GM04503 (cell line): ENCODE data around the gene IL36RN.
"Not testable (repeated sequence)": the region's sequence is repeated elsewhere in the genome, so short reads cannot be mapped to it uniquely, and the experiment has no call there.

Source experiments
- DNase-seq: peaks from one replicate; pipeline ENCODE4 v3.0.0-alpha.2; 2012; ENCODE audit warnings: low read depth

Gene IL36RN

GRCh38 chr2:113075030-113075429 is 16.0 kb downstream of the IL36RN start:
- DNase-seq, result no peak

DNA sequence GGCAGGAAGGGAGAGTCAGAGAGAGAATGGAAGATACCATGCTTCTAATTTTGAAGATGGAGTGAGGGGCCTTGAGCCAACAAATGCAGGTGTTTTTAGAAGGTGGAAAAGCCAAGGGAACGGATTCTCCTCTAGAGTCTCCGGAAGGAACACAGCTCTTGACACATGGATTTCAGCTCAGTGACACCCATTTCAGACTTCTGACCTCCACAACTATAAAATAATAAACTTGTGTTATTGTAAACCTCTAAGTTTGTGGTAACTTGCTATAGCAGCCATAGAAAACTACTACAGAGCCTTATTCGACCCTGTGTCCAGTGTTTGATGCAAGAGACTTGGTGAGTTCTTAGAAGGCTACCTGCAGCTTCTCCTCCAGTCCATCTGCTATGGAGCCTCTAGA is 16.6 kb downstream of the IL36RN start:
- DNase-seq, result no peak

DNA sequence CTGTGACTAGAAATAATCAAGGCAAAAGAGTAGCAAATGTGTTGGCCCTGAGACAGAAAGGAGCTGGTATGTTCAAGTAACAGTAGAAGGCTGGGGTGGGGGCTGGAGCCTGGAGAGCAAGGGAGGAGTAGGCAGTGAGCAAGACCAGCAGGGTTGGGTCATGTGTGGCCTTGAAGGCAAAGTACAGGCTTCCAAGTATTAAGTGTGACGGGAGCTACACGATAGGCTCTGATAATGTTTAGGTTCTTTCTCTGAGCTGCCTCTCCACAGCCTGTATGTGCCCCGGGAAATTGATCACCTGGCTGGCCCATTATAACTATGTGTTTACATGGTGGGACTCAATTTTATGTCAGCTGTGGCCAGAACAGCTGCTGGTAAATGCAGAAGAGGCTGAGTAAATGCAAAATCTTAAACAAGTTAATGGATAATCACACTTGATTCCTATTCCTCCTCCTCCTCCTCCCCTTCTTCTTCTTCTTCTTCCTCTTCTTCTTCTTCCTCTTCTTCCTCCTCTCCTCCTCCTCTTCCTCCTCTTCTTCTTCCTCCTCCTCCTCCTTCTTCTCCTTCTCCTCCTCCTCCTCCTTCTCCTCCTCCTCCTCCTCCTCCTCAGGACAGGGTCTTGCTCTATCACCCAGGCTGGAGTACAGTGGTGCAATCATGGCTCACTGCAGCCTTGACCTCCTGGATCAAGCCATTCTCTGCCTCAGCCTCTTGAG is 18.1 kb downstream of the IL36RN start:
- no peak for DNase-seq

- no peak for DNase-seq
Observed at GRCh38 chr2:113077921-113078320, 18.9 kb downstream of the IL36RN start.

GRCh38 chr2:113078350-113078839 is 19.4 kb downstream of the IL36RN start:
- no peak for DNase-seq

DNA sequence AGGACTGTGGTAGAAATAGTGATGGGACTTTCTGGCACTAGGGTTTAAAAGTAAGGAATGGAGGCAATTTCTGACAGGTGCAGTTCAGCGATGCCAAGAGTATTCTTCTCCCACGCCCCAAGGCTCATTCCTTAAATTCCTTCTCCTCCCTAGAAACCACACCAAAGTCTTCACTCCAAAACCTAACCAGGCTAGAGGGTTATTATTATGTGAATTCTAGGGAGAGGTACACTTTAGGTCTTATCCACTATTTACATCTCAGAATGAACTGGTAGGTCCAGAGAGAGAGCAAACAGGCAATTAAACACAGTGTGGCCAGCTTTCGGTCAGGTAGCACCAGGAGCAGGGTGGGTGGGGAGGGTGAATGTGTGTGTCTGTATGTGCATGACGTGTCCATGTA is 20.1 kb downstream of the IL36RN start:
- no peak for DNase-seq

DNA sequence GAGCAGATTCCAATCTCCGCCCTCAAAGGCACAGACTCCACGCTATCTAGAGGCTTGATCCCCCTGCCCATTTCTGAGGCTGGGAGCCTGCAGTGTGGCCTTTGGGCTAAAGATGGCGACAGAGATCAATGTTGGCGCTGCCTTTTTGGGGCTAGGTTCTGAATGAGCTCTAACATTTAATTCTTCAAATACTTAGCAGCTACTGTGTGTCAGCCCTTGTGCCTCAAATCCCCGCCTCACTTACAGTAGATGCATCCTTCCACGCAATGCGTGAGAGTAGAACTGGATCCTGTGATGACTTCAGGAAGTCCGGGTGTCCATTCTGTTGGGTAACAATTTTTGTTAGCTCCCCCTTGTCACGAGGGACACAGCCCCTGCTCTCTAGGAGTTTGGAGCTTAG is 21.1 kb downstream of the IL36RN start:
- DNase-seq, result no peak

GRCh38 chr2:113081488-113082210 is 22.7 kb downstream of the IL36RN start:
- no peak for DNase-seq

- DNase-seq, result no peak
Observed at GRCh38 chr2:113083296-113083695, 24.3 kb downstream of the IL36RN start.

DNA sequence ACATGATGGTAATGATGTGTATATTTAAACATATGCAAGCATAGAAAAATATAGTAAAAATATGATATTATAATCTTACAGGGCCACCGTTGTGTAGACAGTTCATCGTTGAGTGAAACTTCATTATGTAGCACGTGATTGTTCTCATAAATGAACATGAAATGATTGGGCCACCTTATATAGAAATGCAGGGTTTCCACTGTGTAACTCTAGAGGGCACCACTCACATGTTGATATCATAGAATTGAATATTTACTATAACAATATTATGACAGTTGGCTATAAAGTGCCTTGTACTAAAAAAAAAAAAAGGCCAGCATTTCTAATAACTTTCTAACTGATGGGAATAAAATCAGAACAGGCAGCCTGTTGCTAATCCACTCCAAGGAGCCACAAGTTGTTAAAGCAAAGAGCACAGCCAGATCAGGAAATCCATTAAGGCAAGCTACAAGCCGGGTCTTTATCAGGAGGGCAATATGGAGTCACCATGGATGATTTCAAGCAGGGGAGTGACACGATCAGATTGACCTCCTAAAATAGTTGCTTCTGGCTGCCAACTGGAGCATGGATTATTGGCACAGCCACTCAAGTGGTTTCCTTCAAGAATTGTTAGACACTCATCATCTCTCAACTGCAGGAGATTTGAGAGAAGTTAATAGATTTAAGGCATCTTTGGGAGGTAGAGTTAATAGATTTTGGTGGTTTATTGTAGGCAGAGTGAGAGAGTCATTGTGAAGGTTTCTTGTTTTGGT is 25.4 kb downstream of the IL36RN start:
- DNase-seq, result no peak

- DNase-seq, result no peak
Observed at GRCh38 chr2:113085542-113085941, 26.5 kb downstream of the IL36RN start.

- no peak for DNase-seq
Observed at GRCh38 chr2:113088213-113088992, 29.4 kb downstream of the IL36RN start.

- no peak for DNase-seq
Observed at GRCh38 chr2:113089916-113090315, 30.9 kb downstream of the IL36RN start.

- DNase-seq, result no peak
Observed at GRCh38 chr2:113091231-113091896, 32.4 kb downstream of the IL36RN start.

DNA sequence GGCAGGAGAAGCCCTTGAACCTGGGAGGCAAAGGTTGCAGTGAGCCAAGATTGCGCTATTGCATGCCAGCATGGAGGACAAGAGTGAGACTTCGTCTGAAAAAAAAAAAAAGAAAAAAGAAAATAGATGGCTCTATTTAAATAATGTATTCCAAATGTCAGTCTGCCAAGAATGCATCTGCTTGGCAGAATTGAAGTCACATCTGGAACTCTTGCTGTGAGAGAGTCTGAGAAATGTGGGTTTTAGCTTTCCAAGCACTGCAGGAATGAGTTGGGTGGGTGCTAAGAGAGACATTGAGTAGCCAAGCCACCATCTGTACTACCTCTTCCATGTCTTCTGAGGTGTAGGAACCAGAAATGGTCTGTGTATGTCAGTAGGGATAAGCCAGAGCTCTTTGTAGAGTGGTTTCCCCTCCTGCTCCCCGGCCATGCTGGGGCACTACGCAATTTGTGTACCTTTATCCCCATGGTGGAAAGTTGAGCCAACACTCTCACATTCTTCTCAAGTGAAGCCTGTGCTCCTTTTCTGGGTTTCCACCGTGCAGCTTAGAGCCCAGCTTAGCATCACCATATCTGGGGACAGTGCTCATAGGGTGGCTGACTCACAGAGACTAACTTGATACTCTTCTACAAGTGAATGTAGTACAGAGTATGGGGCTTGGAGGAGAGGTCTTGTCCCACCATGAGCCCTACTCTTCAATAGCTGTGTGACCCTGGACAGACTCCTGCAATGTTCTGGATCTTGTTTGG is 34.0 kb downstream of the IL36RN start:
- no peak for DNase-seq

- no peak for DNase-seq
Observed at GRCh38 chr2:113093613-113093977, 34.6 kb downstream of the IL36RN start.

GRCh38 chr2:113096306-113096705 is 37.3 kb downstream of the IL36RN start:
- DNase-seq, result not testable (repeated sequence)

DNA sequence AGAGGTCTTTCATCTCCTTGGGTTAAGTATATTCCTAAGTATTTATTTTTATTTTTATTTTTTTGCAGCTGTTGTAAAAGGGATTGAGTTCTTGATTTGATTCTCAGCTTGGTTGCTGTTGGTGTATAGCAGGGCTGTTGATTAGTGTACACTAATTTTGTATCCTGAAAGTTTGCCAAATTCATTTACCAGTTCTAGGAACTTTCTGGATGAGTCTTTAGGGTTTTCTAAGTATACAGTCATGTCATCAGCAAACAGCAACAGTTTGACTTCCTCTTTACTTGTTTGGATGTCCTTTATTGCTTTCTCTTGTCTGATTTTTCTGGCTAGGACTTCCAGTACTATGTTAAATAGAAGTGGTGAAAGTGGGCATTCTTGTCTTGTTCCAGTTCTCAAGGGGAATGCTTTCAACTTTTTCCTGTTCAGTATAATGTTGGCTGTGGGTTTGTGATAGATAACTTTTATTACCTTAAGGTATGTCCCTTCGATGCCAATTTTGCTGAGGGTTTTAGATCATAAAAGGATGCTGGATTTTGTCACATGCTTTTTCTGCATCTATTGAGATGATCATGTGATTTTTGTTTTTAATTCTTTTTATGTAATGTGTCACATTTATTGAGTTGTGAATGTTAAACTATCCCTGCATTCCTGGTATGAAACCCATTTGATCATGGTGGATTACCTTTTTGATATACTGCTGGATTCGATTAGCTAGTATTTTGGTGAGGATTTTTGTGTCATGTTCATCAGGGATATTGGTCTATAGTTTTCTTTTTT is 38.0 kb downstream of the IL36RN start:
- DNase-seq, result not testable (repeated sequence)

DNA sequence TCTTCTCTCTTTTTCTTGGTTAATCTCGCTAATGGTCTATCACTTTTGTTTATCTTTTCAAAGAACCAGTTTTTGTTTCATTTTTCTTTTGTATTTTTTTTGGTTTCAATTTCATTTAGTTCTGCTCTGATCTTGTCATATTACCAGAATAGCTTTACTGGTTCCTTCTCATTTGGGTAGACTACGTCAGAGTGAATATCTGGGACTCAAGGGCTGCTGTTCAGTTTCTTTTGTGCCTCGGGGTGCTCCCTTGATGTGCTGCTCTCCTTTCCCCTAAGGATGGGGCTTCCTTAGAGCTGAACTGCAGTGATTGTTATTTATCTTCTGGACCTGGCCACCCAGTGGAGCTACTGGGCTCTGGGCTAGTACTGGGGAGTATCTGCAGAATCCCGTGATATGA is 39.0 kb downstream of the IL36RN start:
- no peak for DNase-seq

- no peak for DNase-seq
Observed at GRCh38 chr2:113098532-113098931, 39.5 kb downstream of the IL36RN start.
